Stimulated activated CD8-positive, alpha-beta memory T cell treated with anti-CD3 and anti-CD28 coated beads, Interleukin-15, amount 100 ng/mL, for 1 hour (primary cell): ENCODE measurements around the gene GALNTL6.

Experiments
- DNase-seq: peaks from one replicate; pipeline ENCODE4 v3.0.0-alpha.2; 2020; ENCODE audit warnings: low read depth

Gene GALNTL6

GRCh38 chr4:172125443-172125842 is 312.2 kb downstream of the GALNTL6 start:
- DNase-seq, result no peak

- DNase-seq, result no peak
Measured at GRCh38 chr4:172127168-172127567, 314.0 kb downstream of the GALNTL6 start.

- no peak for DNase-seq
Measured at GRCh38 chr4:172129593-172129992, 316.4 kb downstream of the GALNTL6 start.

- no peak for DNase-seq
Measured at GRCh38 chr4:172134521-172134920, 321.3 kb downstream of the GALNTL6 start.

GRCh38 chr4:172141025-172141424 is 327.8 kb downstream of the GALNTL6 start:
- no peak for DNase-seq

GRCh38 chr4:172142281-172142741 is 329.1 kb downstream of the GALNTL6 start:
- DNase-seq, result no peak

- DNase-seq, result no peak
Measured at GRCh38 chr4:172143605-172144314, 330.6 kb downstream of the GALNTL6 start.

GRCh38 chr4:172147687-172148086 is 334.5 kb downstream of the GALNTL6 start:
- DNase-seq, result no peak

GRCh38 chr4:172149329-172149728 is 336.1 kb downstream of the GALNTL6 start:
- no peak for DNase-seq

GRCh38 chr4:172152284-172152683 is 339.1 kb downstream of the GALNTL6 start:
- DNase-seq, result no peak

- DNase-seq, result no peak
Measured at GRCh38 chr4:172153719-172154118, 340.5 kb downstream of the GALNTL6 start.

GRCh38 chr4:172155838-172156345 is 342.7 kb downstream of the GALNTL6 start:
- DNase-seq, result no peak

- DNase-seq, result no peak
Measured at GRCh38 chr4:172157946-172158345, 344.7 kb downstream of the GALNTL6 start.

GRCh38 chr4:172163215-172163614 is 350.0 kb downstream of the GALNTL6 start:
- no peak for DNase-seq

GRCh38 chr4:172168888-172169287 is 355.7 kb downstream of the GALNTL6 start:
- DNase-seq, result no peak

GRCh38 chr4:172169871-172170270 is 356.7 kb downstream of the GALNTL6 start:
- DNase-seq, result no peak

- DNase-seq, result no peak
Measured at GRCh38 chr4:172173206-172173605, 360.0 kb downstream of the GALNTL6 start.

GRCh38 chr4:172177382-172177781 is 364.2 kb downstream of the GALNTL6 start:
- no peak for DNase-seq

- DNase-seq, result no peak
Measured at GRCh38 chr4:172188248-172188988, 375.2 kb downstream of the GALNTL6 start.

- DNase-seq, result no peak
Measured at GRCh38 chr4:172202480-172203076, 389.4 kb downstream of the GALNTL6 start.

- DNase-seq, result no peak
Measured at GRCh38 chr4:172207258-172207657, 394.1 kb downstream of the GALNTL6 start.

GRCh38 chr4:172207886-172208285 is 394.7 kb downstream of the GALNTL6 start:
- no peak for DNase-seq

- DNase-seq, result no peak
Measured at GRCh38 chr4:172220679-172221078, 407.5 kb downstream of the GALNTL6 start.
